BE2C (cell line): Measurements from ENCODE around the gene DNAJB13.

ENCODE experiments used
- DNase-seq: peaks from one replicate; pipeline ENCODE4 v3.0.0-alpha.2; 2020
- H3K27me3 ChIP-seq: fragments of 250-450 bp; sonication (Bioruptor Pico); 2 replicates; pipeline ENCODE4 v1.5.1; 2020; ENCODE audit warnings: mild to moderate bottlenecking
- H3K36me3 ChIP-seq: fragments of 250-450 bp; sonication (Bioruptor Pico); 2 replicates; pipeline ENCODE4 v1.5.1; 2020; ENCODE audit warnings: mild to moderate bottlenecking
- H3K4me1 ChIP-seq: fragments of 250-450 bp; sonication (Bioruptor Pico); 2 replicates; pipeline ENCODE4 v1.5.1; 2020
- H3K4me3 ChIP-seq: 2 replicates; pipeline ENCODE4 v1.5.1; 2011; ENCODE audit warnings: low read depth, low read length
- H3K9me3 ChIP-seq: fragments of 250-450 bp; sonication (Bioruptor Pico); 2 replicates; pipeline ENCODE4 v1.5.1; 2020
- CTCF ChIP-seq: IDR thresholded peaks from 2 replicates; pipeline ENCODE4 v1.5.1; 2012; ENCODE audit warnings: mild to moderate bottlenecking, low read depth, low read length

Gene DNAJB13

GRCh38 chr11:74012074-74012809 is 61.4 kb downstream of the DNAJB13 start:
- no peak for TF ChIP-seq CTCF
- Histone ChIP-seq H3K36me3 (peaks cover 9% of the 10 kb centered on the region; the same call in 1 of the 2 replicates), H3K4me3 (no peak overlapping the region), H3K9me3 (no peaks in the 10 kb centered on the region), H3K4me1 (no peaks in the 10 kb centered on the region), H3K27me3 (no peaks in the 10 kb centered on the region)
- DNase-seq, result no peak

- Histone ChIP-seq H3K27me3 (no peaks in the 10 kb centered on the region), H3K9me3 (no peaks in the 10 kb centered on the region), H3K4me3 (no peak overlapping the region), H3K4me1 (no peaks in the 10 kb centered on the region), H3K36me3 (peaks cover 9% of the 10 kb centered on the region; the same call in 1 of the 2 replicates)
- no peak for TF ChIP-seq CTCF
- no peak for DNase-seq
These were observed 62.3 kb downstream of the DNAJB13 start for GRCh38 chr11:74013141-74013540.

- H3K36me3 ChIP-seq, result peaks cover 12% of the 10 kb centered on the region
- H3K9me3 ChIP-seq, result no peaks in the 10 kb centered on the region
- no peaks in the 10 kb centered on the region for H3K4me1 ChIP-seq
- H3K4me3 ChIP-seq, result no peak overlapping the region
- no peak for DNase-seq
- H3K27me3 ChIP-seq, result no peaks in the 10 kb centered on the region
- TF ChIP-seq CTCF, result no peak
These were observed 64.1 kb downstream of the DNAJB13 start for GRCh38 chr11:74014880-74015279.

- Histone ChIP-seq H3K36me3 (peaks cover 16% of the 10 kb centered on the region), H3K4me1 (no peaks in the 10 kb centered on the region), H3K4me3 (no peak overlapping the region), H3K27me3 (no peaks in the 10 kb centered on the region), H3K9me3 (no peaks in the 10 kb centered on the region)
- no peak for DNase-seq
- no peak for TF ChIP-seq CTCF
These were observed 65.3 kb downstream of the DNAJB13 start for GRCh38 chr11:74015919-74016684.

- TF ChIP-seq CTCF, result no peak
- H3K4me3 ChIP-seq, result no peak overlapping the region
- peaks cover 16% of the 10 kb centered on the region for H3K36me3 ChIP-seq
- DNase-seq, result no peak
- no peaks in the 10 kb centered on the region for H3K9me3 ChIP-seq
- H3K4me1 ChIP-seq, result no peaks in the 10 kb centered on the region
- H3K27me3 ChIP-seq, result no peaks in the 10 kb centered on the region
These were observed 66.8 kb downstream of the DNAJB13 start for GRCh38 chr11:74017631-74018030.

GRCh38 chr11:74018331-74019005 is 67.6 kb downstream of the DNAJB13 start:
- H3K4me3 ChIP-seq, result no peak overlapping the region
- no peaks in the 10 kb centered on the region for H3K9me3 ChIP-seq
- peaks cover 16% of the 10 kb centered on the region for H3K36me3 ChIP-seq
- no peaks in the 10 kb centered on the region for H3K27me3 ChIP-seq
- no peak for TF ChIP-seq CTCF
- DNase-seq, result no peak
- H3K4me1 ChIP-seq, result no peaks in the 10 kb centered on the region
